HG03039 (cell line): ENCODE measurements around the gene PLCL1.

Source experiments
- ATAC-seq: cut with Tn5 transposase; IDR thresholded peaks from one replicate; pipeline ENCODE4 v1.9.1; 2021; ENCODE audit warnings: mild to moderate bottlenecking, moderate library complexity; ENCODE audit not compliant: unreplicated experiment

PLCL1 gene

GRCh38 chr2:197920592-197921201, 116.3 kb downstream of the PLCL1 start:
- no peak for ATAC-seq

DNA sequence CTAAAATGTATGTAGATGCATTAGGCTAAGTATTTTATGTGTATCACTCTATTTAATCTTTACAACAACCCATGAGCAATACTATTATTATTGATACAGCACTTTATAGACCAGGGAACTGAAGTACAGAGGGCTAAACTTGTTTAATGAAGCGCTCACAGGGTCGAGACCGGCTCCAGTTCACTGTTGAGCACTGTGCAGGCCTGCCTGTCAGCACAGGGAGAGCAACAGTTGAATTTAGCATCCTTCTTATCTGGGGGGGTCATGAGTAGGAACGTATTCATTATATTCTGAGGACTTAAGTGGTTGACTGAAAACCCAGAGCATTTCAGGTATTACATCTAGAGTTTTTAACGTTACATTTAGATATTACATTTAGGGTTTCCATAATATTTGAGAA, 120.1 kb downstream of the PLCL1 start:
- ATAC-seq: no peak

- ATAC-seq: no peak
Measured at GRCh38 chr2:197925204-197925603, 120.8 kb downstream of the PLCL1 start.

GRCh38 chr2:197925976-197926375, 121.6 kb downstream of the PLCL1 start:
- no peak for ATAC-seq

DNA sequence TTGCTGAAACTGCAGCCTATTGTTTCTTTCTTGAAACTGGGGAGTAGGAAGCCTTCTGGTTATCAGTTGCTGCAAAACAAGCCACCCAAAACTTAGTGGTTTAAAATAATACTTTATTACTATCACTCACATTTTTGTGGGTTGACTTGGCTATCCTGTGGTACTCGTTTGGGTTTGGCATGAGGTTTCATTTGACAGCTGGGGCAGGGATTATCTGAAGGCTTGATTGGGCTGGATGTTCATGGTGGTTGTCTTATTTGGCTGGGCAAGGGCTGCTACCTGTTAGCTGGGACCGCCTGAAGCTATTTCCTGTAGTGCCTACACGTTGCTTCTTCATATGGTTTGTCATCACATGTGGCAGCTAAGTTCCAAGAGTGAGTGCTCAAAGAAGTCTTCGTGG, 122.3 kb downstream of the PLCL1 start:
- no peak for ATAC-seq

- ATAC-seq: no peak
Measured at GRCh38 chr2:197927994-197928393, 123.6 kb downstream of the PLCL1 start.

- ATAC-seq: no peak
Measured at GRCh38 chr2:197929008-197929885, 124.9 kb downstream of the PLCL1 start.

- ATAC-seq: no peak
Measured at GRCh38 chr2:197929886-197930227, 125.5 kb downstream of the PLCL1 start.

DNA sequence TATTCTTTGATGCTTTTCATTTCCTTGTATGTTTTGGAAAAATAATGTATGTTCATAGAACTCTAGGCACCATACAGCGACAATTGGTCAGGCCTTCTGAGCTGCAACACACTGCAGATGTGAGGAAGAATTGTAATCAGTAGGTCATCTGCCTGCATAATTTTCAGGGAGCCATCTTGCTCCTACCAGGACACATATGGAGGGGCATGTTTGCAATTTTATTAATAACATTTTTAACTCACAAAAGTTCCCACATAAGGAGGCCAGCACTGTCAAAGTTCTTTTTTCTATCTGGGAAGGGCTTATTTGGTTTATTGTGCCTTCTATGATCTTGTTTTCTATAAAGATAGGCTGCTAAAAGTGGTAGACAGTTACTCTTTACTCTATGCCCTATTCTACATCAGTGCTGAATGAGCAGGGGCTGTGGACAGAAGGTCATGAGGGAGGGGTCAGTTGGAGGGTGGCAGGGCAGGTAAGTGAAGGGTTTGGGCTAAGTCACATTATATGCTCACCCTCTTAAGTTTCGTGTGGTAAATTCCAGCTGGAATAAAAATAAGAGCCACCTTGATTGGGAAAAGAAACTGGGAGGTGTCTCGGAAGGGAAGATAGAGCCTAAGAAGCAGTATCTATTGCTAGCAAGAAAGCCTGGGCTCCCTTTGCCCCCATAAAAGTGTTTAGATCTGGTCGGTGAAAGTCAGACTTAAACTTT, 126.3 kb downstream of the PLCL1 start:
- no peak for ATAC-seq

DNA sequence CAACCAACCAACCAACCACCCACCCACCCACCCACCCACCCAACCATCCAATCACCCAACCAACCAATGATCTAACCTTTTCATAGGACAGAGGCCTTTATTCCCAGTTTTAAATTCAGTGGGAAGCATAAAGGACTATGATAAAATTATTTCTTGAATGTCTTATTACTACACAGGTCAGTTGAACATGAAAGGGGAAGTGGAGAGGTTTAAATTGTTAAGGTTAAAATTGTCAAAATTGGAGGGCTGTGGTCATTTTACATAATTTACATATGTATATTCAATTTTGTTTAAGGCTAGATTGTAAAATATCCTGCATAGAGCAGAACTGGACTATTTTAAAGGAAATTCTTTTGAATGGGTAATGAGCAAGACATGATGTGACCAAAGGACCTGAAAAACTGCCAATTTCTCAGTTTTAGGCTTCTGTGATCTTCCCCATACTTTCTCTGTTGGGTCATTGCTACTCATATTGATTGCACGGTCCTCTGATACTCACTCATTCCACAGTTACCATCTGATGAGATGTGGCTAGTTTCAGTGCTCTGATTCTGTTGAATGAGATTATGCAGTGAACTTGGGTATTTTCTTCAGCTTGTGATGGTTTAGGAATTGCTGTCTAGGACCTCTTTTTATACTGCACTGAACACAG, 127.4 kb downstream of the PLCL1 start:
- ATAC-seq: no peak

GRCh38 chr2:197932374-197932773, 128.0 kb downstream of the PLCL1 start:
- ATAC-seq: no peak

DNA sequence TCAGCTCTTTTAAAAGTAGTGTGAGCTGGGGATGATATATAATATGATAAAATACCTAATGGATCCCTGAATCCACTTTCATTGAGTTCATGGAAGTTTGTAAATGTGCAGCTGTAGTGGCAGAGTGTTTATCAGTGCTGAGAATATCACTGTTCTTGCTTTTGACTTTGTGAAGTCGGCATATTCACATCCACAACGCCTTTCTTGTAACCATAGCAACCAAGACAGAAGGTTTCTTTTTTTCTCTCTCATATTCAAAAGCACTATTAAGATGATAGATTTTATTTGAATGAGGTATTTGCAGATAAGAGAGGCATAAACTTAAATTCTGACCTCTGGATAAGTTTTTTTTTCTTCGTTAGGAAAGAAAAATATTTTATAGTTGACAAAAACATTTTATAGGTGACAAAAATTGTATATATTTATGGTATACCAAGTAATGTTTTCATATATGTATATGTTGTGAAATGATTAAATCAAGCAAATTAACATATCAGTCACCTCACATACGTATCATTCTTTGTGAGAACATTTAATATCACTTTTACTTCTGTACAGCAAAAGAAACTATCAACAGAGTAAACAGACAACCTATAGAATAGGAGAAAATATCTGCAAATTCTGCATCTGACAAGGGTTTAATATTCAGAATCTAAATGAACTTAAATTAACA, 130.0 kb downstream of the PLCL1 start:
- ATAC-seq: no peak

DNA sequence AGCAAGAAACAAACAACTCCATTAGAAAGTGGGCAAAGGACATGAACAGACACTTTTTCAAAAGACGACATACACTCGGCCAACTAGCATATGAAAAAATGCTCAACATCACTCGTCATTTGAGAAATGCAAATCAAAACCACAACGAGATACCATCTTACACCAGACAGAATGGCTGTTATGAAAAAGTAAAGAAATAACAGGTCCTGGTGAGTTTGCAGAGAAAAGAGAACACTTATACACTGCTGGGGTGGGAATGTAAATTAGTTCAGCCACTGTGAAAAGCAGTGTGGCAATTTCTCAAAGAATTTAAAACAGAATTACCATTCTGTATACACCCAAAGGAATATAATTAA, 130.5 kb downstream of the PLCL1 start:
- ATAC-seq: no peak

DNA sequence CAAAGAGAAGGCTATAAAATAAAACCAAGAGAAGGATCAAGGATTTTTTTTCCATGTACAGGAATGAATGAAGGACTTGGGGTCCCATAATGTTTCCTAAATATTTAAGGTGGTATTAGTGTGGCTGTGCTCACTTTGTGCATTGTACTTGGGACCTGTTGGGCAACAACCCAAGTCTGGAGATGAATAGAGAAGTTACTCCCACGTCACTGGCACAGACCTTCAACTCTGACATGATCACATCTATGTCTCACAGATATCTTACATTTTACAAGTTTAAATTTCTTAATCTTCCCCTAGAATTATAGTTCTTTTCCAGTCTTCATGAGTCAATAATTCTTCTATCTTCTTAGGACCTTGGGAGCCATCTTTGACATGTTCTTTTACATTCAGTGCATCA, 133.4 kb downstream of the PLCL1 start:
- no peak for ATAC-seq

DNA sequence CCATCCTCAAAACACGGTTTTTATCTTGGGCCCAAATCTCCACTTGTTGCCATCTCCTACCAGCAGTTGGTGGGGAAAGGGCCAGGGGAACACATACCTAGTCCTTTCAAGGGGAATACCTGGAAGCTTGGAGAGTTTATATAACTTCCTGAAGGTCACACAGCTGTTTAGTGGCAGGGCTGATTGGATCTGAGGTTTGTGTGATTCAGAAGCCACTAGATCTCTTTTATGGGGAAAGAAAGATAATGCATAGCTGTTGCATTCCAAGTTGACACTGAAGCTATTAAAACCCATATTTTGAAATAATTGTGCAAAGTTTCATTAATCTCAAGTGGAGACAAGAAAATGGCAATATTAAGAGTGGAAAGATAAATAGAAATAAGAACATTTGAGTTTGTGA, 134.2 kb downstream of the PLCL1 start:
- no peak for ATAC-seq

DNA sequence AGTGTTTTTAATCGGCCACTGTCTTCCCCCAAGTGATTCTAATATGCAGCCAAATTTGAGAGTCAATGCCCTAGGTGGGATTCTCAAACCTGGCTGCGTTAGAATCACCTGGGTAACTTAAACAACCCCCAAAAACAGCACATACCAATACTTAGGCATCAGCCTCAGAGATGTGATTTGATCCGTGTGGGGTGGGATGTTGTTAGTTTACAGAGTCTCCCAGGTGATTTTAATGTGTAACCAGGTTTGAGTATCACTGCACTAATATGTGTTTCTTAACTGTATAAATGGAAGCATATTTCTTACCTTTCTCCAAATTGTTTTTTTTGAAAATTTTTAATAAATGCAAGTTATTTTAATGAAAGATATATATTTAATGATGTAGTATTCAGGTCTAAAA, 135.4 kb downstream of the PLCL1 start:
- no peak for ATAC-seq

- ATAC-seq: no peak
Measured at GRCh38 chr2:197940382-197940781, 136.0 kb downstream of the PLCL1 start.

- ATAC-seq: no peak
Measured at GRCh38 chr2:197941715-197942114, 137.3 kb downstream of the PLCL1 start.

DNA sequence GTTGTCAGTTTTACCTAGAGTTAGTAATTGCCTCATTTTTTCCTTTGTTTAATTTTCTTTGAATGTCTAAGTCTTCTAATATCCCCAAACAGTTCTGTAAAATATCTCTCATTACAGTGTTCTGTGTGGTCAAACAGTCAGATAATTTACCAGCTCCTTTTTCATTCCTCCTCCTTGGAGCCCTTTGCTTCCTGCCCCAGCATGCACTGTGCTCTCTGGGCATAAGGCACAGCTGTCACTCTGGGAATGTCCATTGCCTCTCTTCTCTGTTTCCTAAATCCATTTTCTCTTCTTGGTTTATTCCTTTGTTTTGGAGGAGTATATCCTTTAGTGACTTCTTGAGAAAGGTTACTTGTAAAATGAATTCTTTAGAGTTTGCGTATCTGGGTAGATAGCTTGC, 139.3 kb downstream of the PLCL1 start:
- no peak for ATAC-seq

DNA sequence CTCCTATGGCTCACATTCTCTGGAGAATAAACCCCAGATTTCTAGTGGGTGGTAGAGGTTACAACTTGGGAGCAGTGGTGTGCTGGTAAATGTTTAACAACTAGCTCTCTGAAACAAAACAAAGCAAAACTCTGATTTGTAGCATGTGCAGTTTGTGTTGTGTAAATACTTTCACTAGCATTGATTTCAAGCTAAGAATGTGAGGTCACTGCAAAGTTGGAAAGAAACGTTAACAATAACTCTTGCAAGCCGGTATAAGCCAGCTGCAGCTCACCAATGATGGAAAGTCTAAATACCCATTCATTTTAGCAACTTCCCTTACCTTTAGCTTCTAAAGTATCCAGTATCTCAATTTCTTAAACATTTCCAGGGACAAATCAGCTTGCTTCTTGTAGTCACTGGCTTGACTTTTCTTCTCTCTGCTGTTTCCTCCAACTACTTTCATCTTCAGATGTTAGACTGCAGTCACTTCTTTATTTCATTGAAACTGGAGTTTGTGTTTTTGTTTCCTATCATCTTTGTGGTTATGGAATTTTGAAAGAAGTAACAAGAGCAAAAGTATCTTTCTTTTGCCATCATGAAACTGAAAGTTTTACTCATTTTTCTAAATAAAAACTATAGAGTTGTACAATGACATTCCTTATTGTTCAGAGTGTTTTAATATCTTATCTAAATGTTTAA, 140.2 kb downstream of the PLCL1 start:
- no peak for ATAC-seq
